HG03039 (cell line): Measurements from ENCODE around the gene NIT2.
A peak's percentile ranks its signal among the peaks of the same experiment; 100 is the strongest.
"Not testable (repeated sequence)": the region's sequence is repeated elsewhere in the genome, so short reads cannot be mapped to it uniquely, and the experiment has no call there.

Experiments
- ATAC-seq: cut with Tn5 transposase; IDR thresholded peaks from one replicate; pipeline ENCODE4 v1.9.1; 2021; ENCODE audit warnings: mild to moderate bottlenecking, moderate library complexity; ENCODE audit not compliant: unreplicated experiment

NIT2 gene, protein sequence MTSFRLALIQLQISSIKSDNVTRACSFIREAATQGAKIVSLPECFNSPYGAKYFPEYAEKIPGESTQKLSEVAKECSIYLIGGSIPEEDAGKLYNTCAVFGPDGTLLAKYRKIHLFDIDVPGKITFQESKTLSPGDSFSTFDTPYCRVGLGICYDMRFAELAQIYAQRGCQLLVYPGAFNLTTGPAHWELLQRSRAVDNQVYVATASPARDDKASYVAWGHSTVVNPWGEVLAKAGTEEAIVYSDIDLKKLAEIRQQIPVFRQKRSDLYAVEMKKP

DNA sequence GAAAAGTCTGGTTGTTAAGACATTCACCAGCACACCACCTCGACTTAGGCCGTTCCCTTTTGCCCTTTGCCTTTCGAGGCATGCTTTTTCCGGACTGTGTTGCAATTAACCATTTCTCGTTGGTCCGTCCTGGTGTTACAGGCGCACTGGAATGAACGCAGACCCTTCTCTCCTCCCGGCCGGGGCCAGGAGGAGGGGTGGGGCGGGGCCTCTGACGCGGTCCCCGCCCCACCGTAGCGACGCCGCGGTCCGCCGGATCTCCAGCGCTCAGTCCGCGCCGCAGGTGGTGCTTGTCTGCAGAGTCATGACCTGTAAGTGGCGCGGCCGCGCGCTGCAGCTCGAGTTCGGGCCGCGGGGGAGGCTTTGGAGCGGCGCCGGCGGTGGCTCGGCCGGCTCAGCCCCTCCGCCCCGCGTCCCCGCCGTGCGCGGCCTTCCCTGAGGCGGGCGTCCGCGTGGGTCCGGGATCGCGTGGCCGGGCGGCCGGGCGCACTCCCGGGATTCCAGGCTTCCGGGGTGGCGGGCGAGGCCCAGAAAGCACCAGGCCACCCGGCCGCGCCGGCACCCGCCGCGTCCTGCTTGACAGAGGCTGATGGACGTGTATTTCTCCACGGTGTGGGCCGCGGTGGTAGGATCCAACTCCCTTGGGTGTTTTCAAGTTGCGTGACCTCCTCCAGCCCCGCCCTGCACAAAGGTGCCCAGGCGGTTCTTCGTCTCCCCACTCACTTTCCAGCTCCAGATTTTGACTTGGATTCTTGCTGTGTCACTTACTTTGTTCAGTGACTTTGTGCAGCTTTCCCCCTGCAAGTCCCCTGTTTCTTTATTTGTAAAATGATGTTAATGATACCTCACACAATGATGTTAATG lies at the start of gene NIT2:
TSS of gene NIT2 (plus strand) at position 270 of the 864 bp plus-strand sequence. CDS start at position 305, 35 bp downstream.
- ATAC-seq: peak; percentile 97

DNA sequence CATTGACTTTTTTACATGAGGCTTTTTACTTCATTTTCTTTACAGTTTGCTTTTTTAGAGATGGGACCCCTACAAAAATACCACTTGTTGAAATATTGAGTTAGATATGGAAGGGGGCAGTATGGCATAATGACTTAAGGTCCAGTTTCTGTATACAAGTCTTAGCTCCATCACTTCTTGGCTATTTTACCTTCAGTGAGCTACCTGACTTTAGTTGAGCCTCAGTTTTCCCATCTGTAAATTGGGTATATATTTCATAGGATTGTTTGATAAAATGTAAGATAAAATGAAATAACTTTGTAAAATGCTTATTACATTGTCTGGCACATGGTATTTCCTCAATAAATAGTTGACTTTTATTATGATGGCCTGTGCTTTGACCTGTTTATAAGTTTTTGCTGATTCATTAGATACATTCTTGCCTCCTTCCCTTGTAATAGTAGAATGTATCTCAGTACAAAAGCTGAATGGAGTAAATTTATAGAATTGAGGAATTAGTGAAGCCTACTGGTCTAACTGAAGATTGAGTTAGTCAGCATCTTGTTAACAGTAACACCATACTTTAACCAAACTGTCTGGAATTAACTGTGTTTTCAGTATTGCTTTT lies 46.2 kb upstream of the NIT2 start:
- ATAC-seq: no peak

DNA sequence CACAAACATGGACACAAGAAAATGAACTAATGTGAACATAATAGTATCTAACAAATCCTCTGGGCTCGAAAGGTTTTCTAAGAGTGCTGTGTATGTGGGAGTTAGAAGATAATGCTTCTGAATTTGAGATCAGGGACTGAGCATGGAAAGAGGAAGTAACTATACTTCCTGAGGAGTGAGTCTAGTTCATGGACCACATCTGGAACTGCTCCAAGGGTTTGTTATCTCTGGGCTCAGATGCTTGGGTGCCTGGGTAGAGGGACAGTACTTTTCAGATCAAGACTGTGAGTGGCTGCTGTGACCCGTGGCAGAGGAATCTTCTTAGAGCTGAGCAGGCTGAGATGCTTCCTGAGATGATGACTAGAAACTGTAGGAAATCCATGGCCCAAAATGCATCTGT lies 45.2 kb upstream of the NIT2 start:
- ATAC-seq: no peak

DNA sequence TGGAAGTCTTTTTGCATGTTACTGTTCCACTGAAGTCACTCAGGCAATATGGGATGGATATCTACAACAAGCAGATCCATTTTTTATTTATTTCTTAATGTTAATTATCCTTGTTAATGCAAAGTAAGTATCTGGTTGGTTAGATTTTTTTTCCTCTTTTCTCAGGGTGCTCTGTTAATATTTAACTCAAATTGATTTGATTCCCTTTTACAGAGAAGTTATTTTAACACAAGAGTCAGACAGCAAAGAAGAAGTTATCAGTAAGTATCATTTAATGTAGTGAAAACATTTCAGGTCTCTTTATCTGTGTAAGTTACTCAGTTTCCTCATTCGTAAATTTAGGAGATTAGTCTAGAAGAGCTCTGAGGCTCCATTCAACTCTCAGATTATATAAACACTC lies 39.5 kb upstream of the NIT2 start:
- ATAC-seq: no peak

DNA sequence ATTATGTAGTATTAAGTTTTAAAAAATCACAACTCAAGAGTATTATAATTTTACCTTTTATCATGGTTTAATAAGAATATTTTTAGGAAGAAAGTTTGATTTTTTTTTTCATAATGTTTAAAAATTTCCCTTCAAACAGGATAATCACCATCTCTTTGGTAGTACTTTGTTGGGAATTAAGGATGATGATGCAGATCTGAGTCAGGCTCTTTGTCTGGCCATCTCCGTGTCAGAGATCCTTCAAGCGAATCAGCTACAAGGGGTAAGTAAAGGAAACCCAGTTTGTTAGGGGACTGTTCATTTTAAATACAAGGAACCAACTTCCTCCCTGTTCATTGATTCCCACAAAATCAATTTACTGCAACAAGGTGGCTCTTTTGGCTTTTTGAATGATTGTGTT lies 36.8 kb upstream of the NIT2 start:
- ATAC-seq: no peak

DNA sequence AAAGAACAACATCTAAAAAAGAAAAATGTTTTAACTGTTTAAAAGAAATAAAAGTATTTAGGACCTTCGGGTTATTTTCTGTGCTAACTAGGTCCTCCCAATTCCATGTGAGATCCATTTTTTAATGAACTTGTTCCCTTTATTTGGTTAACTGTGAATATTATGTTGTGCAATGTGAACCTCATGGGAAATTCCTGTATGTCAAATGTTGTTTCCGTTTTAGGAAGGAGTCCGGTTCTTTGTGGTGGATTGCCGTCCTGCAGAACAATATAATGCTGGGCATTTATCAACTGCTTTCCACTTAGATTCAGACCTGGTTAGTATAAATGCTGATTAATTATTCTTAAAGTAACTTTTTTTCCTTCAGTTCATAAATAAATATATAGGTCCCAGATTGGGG lies 35.5 kb upstream of the NIT2 start:
- ATAC-seq: no peak

DNA sequence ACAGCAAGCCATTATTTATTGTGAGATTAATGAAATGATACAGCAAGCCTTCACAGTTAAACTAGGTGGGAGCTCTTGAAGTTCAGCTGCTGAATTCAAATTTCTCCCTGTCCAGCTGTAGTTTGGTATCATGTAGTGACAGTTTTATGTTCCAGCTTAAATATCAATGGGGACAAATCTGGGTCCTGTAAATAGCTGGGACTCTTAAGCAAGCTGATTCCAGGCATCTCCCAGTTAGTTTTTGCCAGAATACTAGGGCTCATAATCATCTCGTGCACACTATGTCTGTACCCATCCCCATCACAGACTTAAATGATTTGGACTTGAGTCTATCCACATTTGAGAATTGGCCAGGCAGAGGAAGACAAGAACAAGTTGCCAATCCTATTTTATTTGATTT lies 27.9 kb upstream of the NIT2 start:
- ATAC-seq: no peak

DNA sequence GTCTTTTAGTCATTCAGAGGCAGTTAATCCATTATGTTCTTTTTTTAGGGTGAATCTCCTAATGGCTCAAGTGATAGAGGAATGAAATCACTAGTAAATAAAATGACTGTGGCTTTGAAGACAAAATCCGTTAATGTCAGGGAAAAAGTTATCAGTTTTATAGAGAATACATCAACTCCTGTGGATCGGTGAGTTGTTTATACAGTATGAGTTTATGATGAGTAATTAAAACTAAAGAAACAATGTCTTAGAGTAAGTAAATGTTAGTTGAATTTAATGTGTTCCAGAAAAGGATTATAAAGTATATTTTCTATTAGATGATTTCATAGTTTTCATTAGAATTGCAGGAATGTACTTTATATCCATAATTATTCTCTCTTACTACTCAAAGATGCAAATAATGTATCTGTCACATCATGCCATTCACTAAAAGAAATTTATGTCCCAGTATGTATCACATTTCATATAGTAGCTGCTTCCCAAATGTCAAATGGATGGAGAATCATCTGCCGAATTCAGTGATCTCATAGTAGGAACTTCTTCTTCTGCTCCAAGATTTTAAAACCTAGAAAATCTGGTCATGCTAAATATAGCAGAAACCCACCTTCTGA lies 24.1 kb upstream of the NIT2 start:
- no peak for ATAC-seq

DNA sequence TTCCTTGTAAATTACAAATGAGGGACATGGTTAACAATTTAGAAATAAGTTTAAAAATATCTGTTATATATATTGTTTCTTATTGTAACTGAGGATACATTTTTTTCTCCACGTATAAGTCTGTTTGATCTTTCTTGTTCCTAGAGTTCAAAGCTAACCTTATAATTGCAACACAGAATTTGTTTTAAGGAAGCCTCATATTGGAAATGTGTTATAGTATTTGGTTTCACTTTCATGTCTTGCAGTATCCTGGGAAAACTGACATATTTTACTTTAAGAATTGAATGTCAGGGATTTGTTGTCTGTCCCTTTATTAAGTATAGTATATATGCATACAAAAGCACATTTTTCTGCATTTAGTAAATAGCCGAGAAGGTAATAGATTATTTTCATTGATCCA lies 23.5 kb upstream of the NIT2 start:
- no peak for ATAC-seq

DNA sequence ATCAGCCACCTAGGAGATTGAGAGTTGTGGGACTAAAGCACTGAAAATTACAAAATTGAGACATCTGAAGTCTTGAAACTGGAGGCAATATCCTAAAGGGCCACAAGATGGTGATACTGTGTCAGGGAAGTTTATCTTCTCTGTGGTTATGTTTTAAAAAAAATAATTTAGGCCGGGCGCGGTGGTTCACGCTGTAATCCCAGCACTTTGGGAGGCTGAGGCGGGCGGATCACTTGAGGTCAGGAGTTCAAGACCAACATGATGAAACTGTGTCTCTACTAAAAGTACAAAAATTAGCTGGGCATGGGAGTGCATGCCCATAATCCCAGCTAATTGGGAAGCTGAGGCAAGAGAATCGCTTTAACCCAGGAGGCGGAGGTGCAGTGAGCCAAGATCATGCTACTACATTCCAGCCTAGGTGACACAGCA lies 17.9 kb upstream of the NIT2 start:
- ATAC-seq: peak; percentile 70

DNA sequence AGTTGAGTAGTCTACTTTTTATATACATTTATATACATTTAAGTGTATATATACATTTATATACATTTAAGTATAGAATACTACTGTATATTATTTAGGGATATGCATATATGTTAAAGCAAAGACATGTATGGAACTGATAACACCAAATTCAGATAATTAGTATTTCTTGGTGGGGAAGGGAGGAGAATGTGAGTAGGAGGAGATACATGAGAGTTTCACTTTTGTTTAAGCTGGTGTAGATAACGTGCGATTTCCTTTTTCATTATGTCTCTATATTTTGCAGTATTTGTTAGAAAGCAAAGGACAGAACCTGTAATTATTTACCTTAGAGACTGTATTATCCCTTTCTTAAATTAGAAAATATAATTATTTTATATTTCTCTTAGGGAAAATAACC lies 16.6 kb upstream of the NIT2 start:
- ATAC-seq: peak; percentile 49

DNA sequence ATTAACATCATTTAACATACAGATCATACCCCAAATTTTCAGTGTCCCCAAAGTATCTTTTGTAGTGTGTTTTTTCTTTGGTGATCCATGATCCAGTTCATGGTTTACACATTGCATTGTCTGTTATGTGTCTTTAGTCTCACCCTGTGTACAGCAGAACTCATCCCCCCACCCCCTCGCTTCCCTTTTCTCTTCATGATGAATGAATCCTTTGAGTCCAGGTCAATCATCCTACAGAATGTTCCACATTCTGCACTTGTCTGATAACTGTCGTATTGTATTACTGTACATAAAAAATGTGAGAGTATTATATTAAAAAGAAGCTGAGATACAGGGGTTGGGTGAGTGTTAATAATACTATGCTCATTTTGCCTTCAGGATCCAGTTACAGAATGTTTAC lies 14.6 kb upstream of the NIT2 start:
- ATAC-seq: no peak

DNA sequence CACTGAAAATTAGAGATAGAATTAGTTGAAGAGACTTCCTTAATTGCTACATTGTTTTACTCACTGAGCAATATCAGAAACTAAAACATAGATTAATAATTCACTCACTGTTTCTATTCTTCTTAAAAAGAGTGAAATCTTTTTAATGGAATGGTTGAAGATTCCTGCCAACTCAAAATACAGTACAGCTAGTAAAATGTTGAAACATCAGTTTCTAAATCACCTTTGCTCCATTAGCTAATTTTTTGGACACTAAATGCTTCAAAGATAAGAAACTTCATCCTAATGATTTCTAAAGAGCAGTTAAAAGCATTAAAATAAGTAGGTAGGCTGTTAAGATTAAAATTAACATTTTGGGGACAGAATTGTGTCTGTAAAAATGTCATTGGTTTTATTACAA lies 10.5 kb upstream of the NIT2 start:
- no peak for ATAC-seq

DNA sequence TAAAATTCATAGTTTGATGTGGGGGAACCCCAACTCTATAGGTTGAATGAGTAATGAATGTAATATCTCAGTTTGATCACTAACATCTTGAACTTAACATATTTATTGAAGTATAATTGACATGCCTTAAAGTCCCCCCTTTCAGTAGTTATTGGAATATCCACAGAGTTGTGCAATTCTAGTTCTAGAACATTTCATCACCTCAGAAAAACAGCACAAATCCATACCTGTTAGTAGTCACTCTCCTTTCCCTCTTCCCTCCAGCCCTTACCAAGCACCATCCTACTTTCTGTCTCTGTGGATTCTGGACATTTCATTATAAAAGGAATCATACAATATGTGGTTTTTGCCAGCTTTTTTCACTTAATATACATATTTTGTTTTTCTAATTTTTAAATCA lies 8.7 kb upstream of the NIT2 start:
- ATAC-seq: no peak

DNA sequence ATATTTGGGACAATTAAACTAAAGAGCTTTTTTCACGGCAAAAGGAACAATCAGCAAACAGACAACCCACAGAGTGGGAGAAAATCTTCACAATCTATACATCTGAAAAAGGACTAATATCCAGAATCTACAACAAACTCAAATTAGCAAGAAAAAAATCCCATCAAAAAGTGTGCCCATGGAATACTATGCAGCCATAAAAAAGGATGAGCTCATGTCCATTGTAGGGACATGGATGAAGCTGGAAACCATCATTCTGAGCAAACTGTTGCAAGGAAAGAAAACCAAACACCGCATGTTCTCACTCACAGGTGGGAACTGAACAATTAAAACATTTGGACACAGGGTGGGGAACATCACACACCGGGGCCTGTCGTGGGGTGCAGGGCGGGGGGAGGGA lies 7.2 kb upstream of the NIT2 start:
- ATAC-seq: not testable (repeated sequence)

DNA sequence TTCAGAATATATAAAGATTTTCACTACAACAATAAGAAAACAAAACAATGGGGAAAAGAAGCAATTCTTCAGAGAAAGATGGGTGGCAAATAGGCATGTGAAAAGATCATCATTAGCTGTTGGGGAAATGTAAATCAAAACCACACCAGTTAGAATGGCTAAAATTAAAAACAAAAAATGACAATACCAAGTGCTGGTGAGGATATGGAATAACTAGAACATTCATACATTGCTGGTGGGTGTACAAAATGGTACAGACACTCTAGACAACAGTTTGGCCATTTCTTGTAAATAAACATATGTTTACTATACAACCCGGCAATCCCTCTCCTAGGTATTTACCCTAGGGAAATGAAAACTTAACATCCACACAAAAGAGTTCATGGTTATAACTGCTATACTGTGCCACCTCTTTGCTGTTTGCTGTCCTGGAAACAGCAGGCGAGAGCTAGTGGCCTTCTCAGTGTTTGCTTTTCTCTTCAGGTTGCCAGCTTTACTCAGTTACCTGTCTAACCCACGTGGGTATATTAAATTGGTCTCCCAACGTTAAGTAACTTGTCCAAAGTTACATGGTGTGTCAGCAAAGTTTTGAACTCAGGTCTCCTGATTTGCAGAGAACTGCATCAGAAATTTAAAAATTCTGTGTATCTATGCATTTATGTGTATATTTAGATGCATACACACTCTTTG lies 4.6 kb upstream of the NIT2 start:
- no peak for ATAC-seq

DNA sequence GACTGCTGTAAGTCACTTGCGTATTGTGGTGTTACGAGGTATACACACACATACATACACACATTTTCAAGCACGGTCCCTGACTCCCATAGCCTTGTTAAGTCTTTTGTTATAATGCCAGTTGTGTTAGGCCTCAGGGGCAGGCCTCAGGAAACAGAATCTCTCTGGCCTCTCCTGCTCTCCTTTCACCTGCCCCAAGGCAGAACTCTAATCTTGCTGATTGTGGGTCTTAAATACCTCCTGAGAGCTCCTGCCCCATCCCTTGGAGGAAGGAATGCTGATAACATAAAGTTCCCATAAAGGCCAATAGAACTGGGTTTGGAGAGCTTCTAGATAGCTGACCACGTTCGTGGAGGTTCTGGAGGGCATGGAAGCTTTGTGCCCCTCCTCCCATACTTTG lies 3.9 kb upstream of the NIT2 start:
- ATAC-seq: no peak

DNA sequence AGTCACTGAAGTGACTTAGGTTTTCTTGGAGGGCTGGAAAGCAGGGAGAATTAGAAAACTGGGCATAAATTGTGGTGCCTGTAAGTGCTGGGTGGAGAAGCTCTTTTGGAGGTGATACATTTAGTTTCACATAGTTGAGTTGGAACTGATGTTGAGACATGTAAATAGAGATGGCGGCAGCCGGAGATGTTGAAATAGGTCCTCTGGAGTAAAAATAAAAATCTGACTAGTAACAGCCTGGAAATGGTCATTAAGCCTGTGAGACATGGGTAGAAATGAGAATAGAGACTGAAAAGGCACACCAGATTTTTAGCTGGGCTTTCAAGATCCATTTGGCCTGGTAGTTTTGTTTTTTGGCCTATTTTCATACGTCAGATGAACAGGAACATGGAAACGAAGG lies 2.9 kb upstream of the NIT2 start:
- no peak for ATAC-seq

DNA sequence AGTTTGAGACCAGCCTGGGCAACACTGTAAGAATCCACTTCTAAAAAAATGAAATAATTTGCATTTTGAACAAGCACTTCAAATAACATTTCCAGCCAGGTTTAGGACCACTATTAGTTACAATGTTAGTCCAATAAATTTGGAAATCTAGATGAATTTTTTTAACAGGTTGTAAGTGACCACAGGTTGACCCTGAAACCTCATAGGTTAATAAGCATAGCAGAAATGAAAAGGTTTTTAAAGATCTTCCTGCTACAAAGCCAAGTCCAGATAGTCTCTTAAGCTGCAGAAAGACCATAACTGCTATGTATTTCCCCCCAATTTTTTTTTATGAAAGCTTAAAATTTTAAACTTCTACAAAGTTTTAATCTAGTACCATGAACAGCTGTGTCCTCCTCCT lies 1.5 kb upstream of the NIT2 start:
- no peak for ATAC-seq

DNA sequence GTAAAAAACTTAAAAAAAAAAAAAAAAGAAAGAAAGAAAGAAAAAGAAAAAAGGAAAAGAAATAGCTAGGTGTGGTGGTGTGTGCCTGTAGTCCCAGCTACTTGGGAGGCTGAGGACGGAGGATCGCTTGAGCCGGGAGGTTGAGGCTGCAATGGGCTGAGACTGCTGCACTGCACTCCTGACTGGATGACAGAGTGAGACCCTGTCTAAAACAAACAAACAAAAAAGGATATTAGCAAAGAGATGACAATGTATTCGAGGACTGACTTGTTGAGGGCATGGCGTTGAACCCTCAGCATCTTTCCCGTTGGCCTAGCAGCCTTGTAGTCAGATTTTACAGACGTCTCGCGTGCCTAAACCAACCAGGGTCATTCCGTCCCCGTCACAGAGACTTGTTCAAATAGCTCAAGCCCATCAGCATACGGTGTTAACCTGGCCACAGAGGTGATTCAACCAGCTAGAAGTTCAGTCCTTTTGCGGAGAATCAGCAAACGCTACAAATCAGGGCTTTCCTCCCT lies 528 bp upstream of the NIT2 start:
- ATAC-seq: no peak

DNA sequence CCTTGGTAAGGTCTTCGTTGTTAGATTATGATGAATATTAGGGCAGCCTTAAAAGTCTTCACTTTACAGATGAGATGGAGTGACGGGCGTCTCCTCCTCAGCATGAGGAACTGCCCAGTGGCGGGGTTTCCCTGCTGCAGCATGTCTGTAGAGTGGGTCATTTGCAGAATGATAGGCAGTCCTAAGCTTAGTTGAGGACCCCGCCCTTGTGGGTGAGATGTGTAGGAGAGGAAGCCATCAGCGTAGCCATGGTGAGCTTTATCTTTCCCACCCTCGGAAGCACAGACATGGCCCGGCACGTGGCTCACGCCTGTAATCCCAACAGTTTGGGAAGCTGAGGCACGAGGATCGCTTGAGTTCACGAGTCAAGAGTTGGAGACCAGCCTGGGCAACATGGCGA lies 877 bp downstream of the NIT2 start:
- peak; percentile 41 for ATAC-seq
